Fibroblast of upper back skin (primary cell): ENCODE measurements around the gene CAMK4.
"Not testable (repeated sequence)": the region's sequence is repeated elsewhere in the genome, so short reads cannot be mapped to it uniquely, and the experiment has no call there.

Experiments used
- DNase-seq: peaks from one replicate; pipeline ENCODE4 v3.0.0-alpha.2; 2013

Gene CAMK4

GRCh38 chr5:111320953-111321352 lies 96.8 kb downstream of the CAMK4 start:
- DNase-seq: no peak

- DNase-seq: no peak
Measured at GRCh38 chr5:111321376-111321775, 97.2 kb downstream of the CAMK4 start.

- DNase-seq: no peak
Measured at GRCh38 chr5:111326551-111326950, 102.4 kb downstream of the CAMK4 start.

GRCh38 chr5:111337133-111337532 lies 112.9 kb downstream of the CAMK4 start:
- no peak for DNase-seq

- DNase-seq: no peak
Measured at GRCh38 chr5:111337688-111338087, 113.5 kb downstream of the CAMK4 start.

GRCh38 chr5:111345731-111346130 lies 121.5 kb downstream of the CAMK4 start:
- peak; percentile 18 for DNase-seq

- no peak for DNase-seq
Measured at GRCh38 chr5:111347021-111347420, 122.8 kb downstream of the CAMK4 start.

GRCh38 chr5:111348661-111349329 lies 124.6 kb downstream of the CAMK4 start:
- DNase-seq: no peak

GRCh38 chr5:111349429-111349828 lies 125.2 kb downstream of the CAMK4 start:
- no peak for DNase-seq

GRCh38 chr5:111353035-111353434 lies 128.9 kb downstream of the CAMK4 start:
- DNase-seq: no peak

GRCh38 chr5:111358726-111359125 lies 134.5 kb downstream of the CAMK4 start:
- not testable (repeated sequence) for DNase-seq

- DNase-seq: no peak
Measured at GRCh38 chr5:111360173-111360572, 136.0 kb downstream of the CAMK4 start.

- peak; percentile 37 for DNase-seq
Measured at GRCh38 chr5:111364992-111365391, 140.8 kb downstream of the CAMK4 start.

- no peak for DNase-seq
Measured at GRCh38 chr5:111366388-111366787, 142.2 kb downstream of the CAMK4 start.

GRCh38 chr5:111367115-111367514 lies 142.9 kb downstream of the CAMK4 start:
- peak; percentile 7 for DNase-seq

GRCh38 chr5:111372799-111373198 lies 148.6 kb downstream of the CAMK4 start:
- no peak for DNase-seq

GRCh38 chr5:111374380-111374779 lies 150.2 kb downstream of the CAMK4 start:
- no peak for DNase-seq

GRCh38 chr5:111375645-111376044 lies 151.5 kb downstream of the CAMK4 start:
- DNase-seq: no peak

- DNase-seq: no peak
Measured at GRCh38 chr5:111377306-111377705, 153.1 kb downstream of the CAMK4 start.

- DNase-seq: peak; percentile 5
Measured at GRCh38 chr5:111379391-111379816, 155.2 kb downstream of the CAMK4 start.

- DNase-seq: peak; percentile 47
Measured at GRCh38 chr5:111383288-111383970, 159.2 kb downstream of the CAMK4 start.

GRCh38 chr5:111384220-111384619 lies 160.0 kb downstream of the CAMK4 start:
- peak; percentile 40 for DNase-seq

- no peak for DNase-seq
Measured at GRCh38 chr5:111385051-111385450, 160.9 kb downstream of the CAMK4 start.

GRCh38 chr5:111385970-111386831 lies 162.0 kb downstream of the CAMK4 start:
- no peak for DNase-seq
